Caco-2 (cell line): Measurements from ENCODE around the gene P4HA3. TPM values are rescaled to one million over a fixed set of nuclear protein-coding genes. Genes with fewer than 3 reads are reported as not detected.

Experiments used
- BruUV-seq: library from RNA; stranded (reverse); fragments of 400-500 nt; replicated peaks from 2 replicates; lab custom pipeline; 2021; lab: Mats Ljungman, UMichigan
- CTCF ChIA-PET: fragments of 300-600 bp; sonication (Branson Sonifier 250); formaldehyde crosslinking; loops from one replicate; lab custom pipeline; 2022; ENCODE audit warnings: antibody characterized with exemption; lab: Charles Lee
- POLR2A ChIA-PET: fragments of 300-600 bp; sonication (Branson Sonifier 250); formaldehyde crosslinking; loops from one replicate; lab custom pipeline; 2022; ENCODE audit warnings: antibody characterized with exemption; lab: Charles Lee
- DNase-seq, 2 experiments: peaks; one replicate each; pipeline versions ENCODE4 v3.0.0 to v3.0.0-alpha.2; 2020 to 2022
- H3K27me3 ChIP-seq: replicated peaks from 2 replicates; pipeline ENCODE4 v1.6.0; 2011; ENCODE audit warnings: low read length; ENCODE audit not compliant: control insufficient read depth, insufficient read depth
- H3K36me3 ChIP-seq: 2 replicates; pipeline ENCODE4 v1.5.1; 2011; ENCODE audit warnings: low read length; ENCODE audit not compliant: control insufficient read depth, insufficient read depth
- H3K4me1 ChIP-seq: fragments of 250-450 bp; sonication (Bioruptor Pico); 2 replicates; pipeline ENCODE4 v1.5.1; 2020; ENCODE audit warnings: mild to moderate bottlenecking
- H3K4me3 ChIP-seq: 2 replicates; pipeline ENCODE4 v1.5.1; 2011; ENCODE audit warnings: low read depth, mild to moderate bottlenecking, control low read depth, low read length
- H3K9me3 ChIP-seq: fragments of 250-450 bp; sonication (Bioruptor Pico); 2 replicates; pipeline ENCODE4 v1.5.1; 2020; ENCODE audit warnings: mild to moderate bottlenecking, moderate library complexity
- H3K27ac Mint-ChIP-seq: one replicate; pipeline ENCODE4 v1.8.0; 2022; ENCODE audit warnings: mixed read lengths; ENCODE audit not compliant: unreplicated experiment
- H3K27me3 Mint-ChIP-seq: one replicate; pipeline ENCODE4 v1.8.0; 2022; ENCODE audit warnings: mixed read lengths; ENCODE audit not compliant: insufficient read depth, unreplicated experiment
- H3K36me3 Mint-ChIP-seq: one replicate; pipeline ENCODE4 v1.8.0; 2022; ENCODE audit warnings: mild to moderate bottlenecking, mixed read lengths; ENCODE audit not compliant: insufficient read depth, unreplicated experiment
- H3K4me1 Mint-ChIP-seq: one replicate; pipeline ENCODE4 v1.8.0; 2022; ENCODE audit warnings: low read depth, mixed read lengths; ENCODE audit not compliant: unreplicated experiment
- H3K4me3 Mint-ChIP-seq: one replicate; pipeline ENCODE4 v1.8.0; 2022; ENCODE audit warnings: mild to moderate bottlenecking, moderate library complexity, mixed read lengths; ENCODE audit not compliant: unreplicated experiment
- H3K9me3 Mint-ChIP-seq: one replicate; pipeline ENCODE4 v1.8.0; 2022; ENCODE audit warnings: mixed read lengths; ENCODE audit not compliant: unreplicated experiment
- intact Hi-C: fragments of 100-400 bp; cut with micrococcal nuclease; formaldehyde crosslinking; loops from one replicate; pipeline ENCODE4 v1.10.0; 2022; ENCODE audit not compliant: unreplicated experiment
- total RNA-seq: library from RNA; stranded (reverse); gene quantifications from 2 replicates; pipeline ENCODE4 v1.2.3, GENCODE V29; 2022
- TF ChIP-seq, protein P1 (sequence below), 2 experiments: fragments of 200-600 bp in 1 of 2; IDR thresholded peaks; 1 replicate in 1 of 2; 2 replicates in 1 of 2; pipeline versions ENCODE4 v1.5.1 to v1.8.0; 2011 to 2022; ENCODE audit warnings: antibody characterized with exemption in 1 of 2, control low read depth in 1 of 2, inconsistent platforms in 1 of 2, low read depth in 1 of 2, low read length in 1 of 2, mild to moderate bottlenecking in 1 of 2, moderate library complexity in 1 of 2; ENCODE audit not compliant: insufficient read depth in 1 of 2, severe bottlenecking in 1 of 2, unreplicated experiment in 1 of 2

The P4HA3 gene
- total RNA-seq, 1 experiment from 2014 or later = not detected

DNA sequence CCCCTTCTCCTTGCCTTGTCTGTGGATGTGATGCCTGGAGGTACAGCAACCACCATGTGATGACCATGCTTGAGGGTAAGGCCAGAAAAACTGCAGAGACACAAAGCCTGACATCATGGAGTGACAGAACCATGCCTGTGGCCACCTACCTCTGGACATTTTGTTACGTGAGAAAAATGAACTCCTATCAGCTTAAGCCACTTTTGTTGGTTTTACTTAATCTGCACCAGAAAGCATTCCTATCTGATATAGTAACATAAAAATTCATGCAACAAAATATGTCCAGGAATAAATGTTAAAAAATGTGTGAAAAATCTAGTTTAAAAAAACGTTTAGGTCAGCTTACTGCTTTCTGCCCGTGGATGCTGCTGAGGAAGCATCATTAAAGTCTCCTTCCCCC is 42.6 kb upstream of the P4HA3 start:
- intact Hi-C loops = no loop called here
- H3K27me3 Mint-ChIP-seq = no peaks in the 10 kb centered on the region
- no TSS peak for BruUV-seq

DNA sequence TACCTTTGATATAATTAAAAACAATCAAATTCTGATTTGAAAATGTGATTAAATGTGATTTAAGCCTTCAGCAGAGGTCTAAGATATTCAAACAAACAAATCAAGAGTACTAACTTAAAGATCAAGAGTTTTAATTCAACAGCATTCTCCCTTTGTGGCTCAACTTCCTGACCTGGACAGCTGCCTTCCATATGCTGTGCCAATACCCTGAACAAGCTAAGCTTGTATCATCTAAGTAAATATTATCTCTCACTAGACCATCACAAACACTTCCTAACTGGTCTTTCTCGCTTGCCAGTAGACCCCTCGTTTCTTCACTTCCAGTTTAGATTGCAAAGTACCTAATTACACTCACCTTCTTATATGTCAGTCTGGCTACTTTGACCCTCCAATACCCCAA is 35.9 kb upstream of the P4HA3 start:
- ChIA-PET CTCF (no interaction called here), POLR2A (no interaction called here)
- no peaks in the 10 kb centered on the region for H3K36me3 ChIP-seq
- H3K27ac Mint-ChIP-seq = no peak overlapping the region
- no peak for DNase-seq
- no peaks in the 10 kb centered on the region for H3K27me3 ChIP-seq
- no peak overlapping the region for H3K4me3 ChIP-seq
- no peaks in the 10 kb centered on the region; the same call in none of the 2 replicates for H3K9me3 ChIP-seq
- no peaks in the 10 kb centered on the region for H3K36me3 Mint-ChIP-seq
- BruUV-seq = no TSS peak
- no peaks in the 10 kb centered on the region for H3K4me1 Mint-ChIP-seq
- intact Hi-C loops = no loop called here
- no peak overlapping the region for H3K4me3 Mint-ChIP-seq
- H3K9me3 Mint-ChIP-seq = no peaks in the 10 kb centered on the region
- no peaks in the 10 kb centered on the region for H3K27me3 Mint-ChIP-seq
- H3K4me1 ChIP-seq = no peaks in the 10 kb centered on the region
- TF ChIP-seq, protein P1, sequence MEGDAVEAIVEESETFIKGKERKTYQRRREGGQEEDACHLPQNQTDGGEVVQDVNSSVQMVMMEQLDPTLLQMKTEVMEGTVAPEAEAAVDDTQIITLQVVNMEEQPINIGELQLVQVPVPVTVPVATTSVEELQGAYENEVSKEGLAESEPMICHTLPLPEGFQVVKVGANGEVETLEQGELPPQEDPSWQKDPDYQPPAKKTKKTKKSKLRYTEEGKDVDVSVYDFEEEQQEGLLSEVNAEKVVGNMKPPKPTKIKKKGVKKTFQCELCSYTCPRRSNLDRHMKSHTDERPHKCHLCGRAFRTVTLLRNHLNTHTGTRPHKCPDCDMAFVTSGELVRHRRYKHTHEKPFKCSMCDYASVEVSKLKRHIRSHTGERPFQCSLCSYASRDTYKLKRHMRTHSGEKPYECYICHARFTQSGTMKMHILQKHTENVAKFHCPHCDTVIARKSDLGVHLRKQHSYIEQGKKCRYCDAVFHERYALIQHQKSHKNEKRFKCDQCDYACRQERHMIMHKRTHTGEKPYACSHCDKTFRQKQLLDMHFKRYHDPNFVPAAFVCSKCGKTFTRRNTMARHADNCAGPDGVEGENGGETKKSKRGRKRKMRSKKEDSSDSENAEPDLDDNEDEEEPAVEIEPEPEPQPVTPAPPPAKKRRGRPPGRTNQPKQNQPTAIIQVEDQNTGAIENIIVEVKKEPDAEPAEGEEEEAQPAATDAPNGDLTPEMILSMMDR (IDR thresholded peaks at IDR 0.05; ENCODE audit: insufficient read depth in 1 of 2, low read depth in 1 of 2, low read length in 1 of 2, severe bottlenecking in 1 of 2, unreplicated experiment in 1 of 2) = no peak

More for the DNA sequence above, 42.6 kb upstream of the P4HA3 start:
- TF ChIP-seq, protein P1 (IDR thresholded peaks at IDR 0.05; ENCODE audit: insufficient read depth in 1 of 2, low read depth in 1 of 2, low read length in 1 of 2, severe bottlenecking in 1 of 2, unreplicated experiment in 1 of 2) = no peak
- Histone ChIP-seq H3K27me3 (no peaks in the 10 kb centered on the region), H3K36me3 (no peaks in the 10 kb centered on the region), H3K9me3 (no peaks in the 10 kb centered on the region; the same call in none of the 2 replicates), H3K4me3 (no peak overlapping the region), H3K4me1 (no peaks in the 10 kb centered on the region)
- Mint-ChIP-seq H3K36me3 (no peaks in the 10 kb centered on the region), H3K4me3 (no peak overlapping the region), H3K27ac (no peak overlapping the region), H3K4me1 (no peaks in the 10 kb centered on the region), H3K9me3 (no peaks in the 10 kb centered on the region)
- no peak for DNase-seq
- ChIA-PET CTCF (interaction anchor here (0.7 kb wide), 1 partner anchor 390 kb away, joined by 4 read pairs; no protein-coding TSS in a partner anchor), POLR2A (no interaction called here)

DNA sequence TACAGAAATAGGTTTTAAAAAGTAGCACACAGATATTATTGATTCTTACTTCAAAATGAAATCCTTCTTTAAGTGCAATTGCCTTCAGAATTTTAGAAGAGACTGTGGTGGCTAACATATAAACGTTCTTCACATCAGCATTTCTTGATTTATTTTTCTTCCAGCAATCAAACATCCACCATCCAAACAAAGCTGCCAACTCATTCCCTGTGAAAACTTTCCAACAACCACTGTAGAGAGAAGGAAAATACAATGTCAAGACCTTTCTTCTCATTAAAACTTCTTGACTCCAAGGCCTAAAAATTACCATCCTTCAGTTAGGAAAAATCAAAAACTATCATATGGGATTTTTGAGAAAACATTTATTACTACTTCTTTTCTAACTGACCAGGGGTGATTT is 34.0 kb upstream of the P4HA3 start:
- intact Hi-C loops = no loop called here
- CTCF ChIA-PET = no interaction called here
- Mint-ChIP-seq H3K9me3 (no peaks in the 10 kb centered on the region), H3K27me3 (no peaks in the 10 kb centered on the region), H3K27ac (no peak overlapping the region), H3K36me3 (no peaks in the 10 kb centered on the region), H3K4me1 (peaks cover 8% of the 10 kb centered on the region), H3K4me3 (no peak overlapping the region)
- Histone ChIP-seq H3K4me3 (no peak overlapping the region), H3K4me1 (peaks cover 10% of the 10 kb centered on the region), H3K36me3 (no peaks in the 10 kb centered on the region), H3K27me3 (no peaks in the 10 kb centered on the region), H3K9me3 (no peaks in the 10 kb centered on the region)
- TF ChIP-seq, protein P1 (IDR thresholded peaks at IDR 0.05; ENCODE audit: insufficient read depth in 1 of 2, low read depth in 1 of 2, low read length in 1 of 2, severe bottlenecking in 1 of 2, unreplicated experiment in 1 of 2) = no peak
- no peak for DNase-seq
- no TSS peak for BruUV-seq
- POLR2A ChIA-PET = no interaction called here
